ENCODE data around the gene NSL1.
A peak's percentile ranks its signal among the peaks of the same experiment; 100 is the strongest.

- TF ChIP-seq CTCF (IDR thresholded peaks at IDR 0.05) (peak in 5 of 7 experiments; percentile 27 to 71 (median 46)), POLR2AphosphoS5 (IDR thresholded peaks at IDR 0.05) (peak in 1 of 3 donors; percentile 55)
Measured at GRCh38 chr1:212749821-212750535, 41.6 kb downstream of the NSL1 start.

Data from stomach (tissue), 4 donors.